ENCODE results near the gene GLRB.
A peak's percentile ranks its signal among the peaks of the same experiment; 100 is the strongest.
"Not testable (repeated sequence)": the region's sequence is repeated elsewhere in the genome, so short reads cannot be mapped to it uniquely, and the experiment has no call there.

GLRB gene

GRCh38 chr4:157095716-157096115 lies 19.8 kb downstream of the GLRB start:
- no peak for TF ChIP-seq POLR2A (IDR thresholded peaks at IDR 0.05; ENCODE audit: low read length)
- TF ChIP-seq GATA1 (IDR thresholded peaks at IDR 0.05; ENCODE audit: low read depth, low read length): no peak
- DNase-seq: no peak

DNA sequence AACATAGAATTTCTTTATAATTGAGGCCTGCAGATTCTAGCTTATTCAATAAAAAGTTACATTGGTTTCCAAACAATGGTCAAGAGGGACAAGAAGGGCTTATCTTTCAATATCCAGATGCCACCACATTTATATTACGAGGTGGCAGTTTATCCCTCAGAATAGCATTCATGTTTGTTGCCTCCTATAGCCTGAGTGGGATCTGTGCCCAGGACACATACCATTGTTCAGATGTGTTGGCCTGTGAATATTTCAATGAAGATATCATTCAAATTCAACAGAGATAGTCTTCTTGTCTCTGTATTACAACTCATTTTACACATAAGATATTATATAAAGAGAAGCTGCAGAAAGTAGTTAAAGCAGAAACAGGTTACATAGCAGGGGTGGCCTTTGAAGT lies 20.5 kb downstream of the GLRB start:
- TF ChIP-seq POLR2A (IDR thresholded peaks at IDR 0.05; ENCODE audit: low read length): no peak
- no peak for TF ChIP-seq GATA1 (IDR thresholded peaks at IDR 0.05; ENCODE audit: low read depth, low read length)
- no peak for DNase-seq

GRCh38 chr4:157099506-157099905 lies 23.6 kb downstream of the GLRB start:
- DNase-seq: no peak
- no peak for TF ChIP-seq GATA1 (IDR thresholded peaks at IDR 0.05; ENCODE audit: low read depth, low read length)
- TF ChIP-seq POLR2A (IDR thresholded peaks at IDR 0.05; ENCODE audit: low read length): no peak

GRCh38 chr4:157104541-157104940 lies 28.6 kb downstream of the GLRB start:
- TF ChIP-seq GATA1 (IDR thresholded peaks at IDR 0.05; ENCODE audit: low read depth, low read length) (no peak), POLR2A (IDR thresholded peaks at IDR 0.05; ENCODE audit: low read length) (no peak)
- DNase-seq: no peak

DNA sequence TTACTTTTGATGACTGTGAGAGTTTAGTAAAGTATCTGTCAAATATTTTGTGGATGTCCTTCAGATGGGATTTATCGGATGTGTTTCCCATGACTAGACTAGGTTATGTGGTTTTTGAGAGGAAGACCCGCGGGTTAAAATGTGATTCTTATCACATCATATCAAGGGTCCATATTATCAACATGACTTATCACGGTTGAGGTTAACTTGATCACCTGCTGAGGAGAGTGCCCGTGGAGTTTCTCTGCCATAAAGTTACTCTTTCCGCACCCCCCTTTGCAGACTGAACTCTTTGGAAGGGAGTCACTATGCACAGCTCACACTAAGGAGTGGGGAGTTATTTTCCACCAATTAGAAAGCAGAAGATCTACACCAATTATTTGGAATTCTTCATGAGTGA lies 38.7 kb downstream of the GLRB start:
- TF ChIP-seq GATA1 (IDR thresholded peaks at IDR 0.05; ENCODE audit: low read depth, low read length) (no peak), POLR2A (IDR thresholded peaks at IDR 0.05; ENCODE audit: low read length) (no peak)

DNA sequence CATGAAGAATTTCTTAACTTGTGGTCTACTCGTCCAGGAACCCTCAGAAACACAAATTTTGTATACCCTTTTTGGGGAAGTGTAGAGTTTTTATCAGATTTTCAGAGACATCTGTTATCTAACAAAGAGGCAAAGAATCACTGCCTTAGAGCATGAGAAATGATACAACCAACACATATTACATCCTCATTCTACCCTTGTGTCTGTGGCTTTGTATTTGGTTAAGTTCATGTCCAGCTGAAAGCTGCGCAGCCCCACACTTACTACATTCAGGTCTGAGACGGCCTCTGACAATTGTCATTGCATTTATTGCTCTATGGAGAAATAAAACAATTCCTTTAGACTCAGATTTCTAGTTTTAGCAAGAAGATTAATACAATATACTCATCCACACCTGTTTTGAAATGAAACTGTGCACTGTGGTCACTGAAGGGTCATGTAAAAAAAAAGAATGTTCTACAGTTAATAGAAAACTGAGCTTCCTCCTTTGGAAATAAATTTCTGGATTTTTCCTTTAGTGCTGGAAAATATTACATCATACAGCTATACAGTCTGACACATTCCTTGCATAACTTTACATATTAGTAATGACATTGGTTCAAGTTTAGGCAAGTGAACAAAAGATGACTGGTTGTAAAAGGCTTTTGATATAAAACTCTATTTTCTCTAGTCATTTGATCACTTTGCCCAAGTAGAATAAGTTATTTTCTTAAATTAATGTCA lies 39.8 kb downstream of the GLRB start:
- TF ChIP-seq POLR2A (IDR thresholded peaks at IDR 0.05; ENCODE audit: low read length) (no peak), GATA1 (IDR thresholded peaks at IDR 0.05; ENCODE audit: low read depth, low read length) (no peak)
- no peak for DNase-seq

More for the DNA sequence above, 38.7 kb downstream of the GLRB start:
- DNase-seq: no peak

DNA sequence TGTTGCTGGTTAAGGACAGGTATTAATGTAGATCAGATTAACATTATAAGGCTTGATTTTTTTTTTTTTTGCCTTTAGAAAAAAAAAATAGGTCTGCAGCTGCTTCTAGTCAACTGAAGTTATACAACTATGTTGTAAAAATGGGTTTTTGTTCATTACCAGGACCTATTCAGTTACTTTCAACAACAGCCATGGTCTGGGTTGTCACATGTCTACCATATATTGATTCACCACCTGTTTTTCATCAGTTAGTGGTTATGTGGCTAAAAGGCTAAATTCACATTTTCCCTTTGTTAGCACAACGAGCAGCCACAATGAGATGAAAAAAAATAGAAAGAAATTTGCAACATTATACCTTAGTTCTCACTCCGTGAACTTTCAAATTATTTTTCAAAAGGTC lies 45.5 kb downstream of the GLRB start:
- no peak for DNase-seq

GRCh38 chr4:157127571-157127970 lies 51.6 kb downstream of the GLRB start:
- no peak for TF ChIP-seq GATA1 (IDR thresholded peaks at IDR 0.05; ENCODE audit: low read depth, low read length)
- no peak for TF ChIP-seq POLR2A (IDR thresholded peaks at IDR 0.05; ENCODE audit: low read length)
- no peak for DNase-seq

More for the DNA sequence above, 45.5 kb downstream of the GLRB start:
- TF ChIP-seq GATA1 (IDR thresholded peaks at IDR 0.05; ENCODE audit: low read depth, low read length) (no peak), POLR2A (IDR thresholded peaks at IDR 0.05; ENCODE audit: low read length) (no peak)

DNA sequence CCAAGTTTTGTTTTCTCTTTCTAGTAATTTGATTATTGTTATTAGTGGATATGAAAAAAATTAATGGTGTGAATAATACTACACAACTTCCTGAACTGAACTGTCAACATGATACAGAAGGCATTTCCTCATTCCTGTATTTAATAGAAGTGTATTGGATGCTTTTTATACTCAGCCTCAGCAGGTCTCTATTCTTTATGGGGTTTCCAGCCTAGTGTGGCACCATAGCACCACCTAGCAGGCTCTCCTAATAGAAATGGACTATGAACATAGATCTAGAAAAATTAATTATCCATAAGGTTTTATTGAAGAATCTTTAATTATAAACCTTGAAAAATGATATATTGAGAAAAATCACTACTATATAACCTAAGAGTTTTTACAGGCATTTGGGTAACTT lies 52.4 kb downstream of the GLRB start:
- peak in 1 of 2 experiments; percentile 2 for DNase-seq
- TF ChIP-seq POLR2A (IDR thresholded peaks at IDR 0.05; ENCODE audit: low read length) (no peak), GATA1 (IDR thresholded peaks at IDR 0.05; ENCODE audit: low read depth, low read length) (no peak)

DNA sequence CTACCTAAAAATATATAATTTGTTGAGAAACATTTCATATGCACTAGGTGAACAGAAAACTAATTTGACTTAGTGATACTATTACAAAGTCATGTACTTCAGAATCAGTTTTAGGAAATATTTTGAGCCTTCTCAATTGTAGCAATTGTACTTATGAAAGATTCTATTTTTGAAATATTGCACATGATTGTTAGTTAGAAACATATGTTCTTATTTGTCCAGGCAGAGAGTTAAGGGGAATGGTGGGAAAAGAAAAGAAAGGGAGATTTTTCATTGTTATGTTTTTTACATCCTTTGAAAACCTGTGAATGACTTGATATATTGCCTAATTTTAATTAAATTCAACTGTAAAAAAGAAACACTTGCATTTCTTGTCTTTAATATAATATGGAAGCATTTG lies 66.0 kb downstream of the GLRB start:
- no peak for DNase-seq
- no peak for TF ChIP-seq GATA1 (IDR thresholded peaks at IDR 0.05; ENCODE audit: low read depth, low read length)
- no peak for TF ChIP-seq POLR2A (IDR thresholded peaks at IDR 0.05; ENCODE audit: low read length)

- DNase-seq: no peak
- no peak for TF ChIP-seq GATA1 (IDR thresholded peaks at IDR 0.05; ENCODE audit: low read depth, low read length)
- TF ChIP-seq POLR2A (IDR thresholded peaks at IDR 0.05; ENCODE audit: low read length): no peak
These were observed 67.4 kb downstream of the GLRB start for GRCh38 chr4:157143369-157143768.

- no peak for DNase-seq
- TF ChIP-seq GATA1 (IDR thresholded peaks at IDR 0.05; ENCODE audit: low read depth, low read length): no peak
- no peak for TF ChIP-seq POLR2A (IDR thresholded peaks at IDR 0.05; ENCODE audit: low read length)
These were observed 75.8 kb downstream of the GLRB start for GRCh38 chr4:157151711-157152110.

DNA sequence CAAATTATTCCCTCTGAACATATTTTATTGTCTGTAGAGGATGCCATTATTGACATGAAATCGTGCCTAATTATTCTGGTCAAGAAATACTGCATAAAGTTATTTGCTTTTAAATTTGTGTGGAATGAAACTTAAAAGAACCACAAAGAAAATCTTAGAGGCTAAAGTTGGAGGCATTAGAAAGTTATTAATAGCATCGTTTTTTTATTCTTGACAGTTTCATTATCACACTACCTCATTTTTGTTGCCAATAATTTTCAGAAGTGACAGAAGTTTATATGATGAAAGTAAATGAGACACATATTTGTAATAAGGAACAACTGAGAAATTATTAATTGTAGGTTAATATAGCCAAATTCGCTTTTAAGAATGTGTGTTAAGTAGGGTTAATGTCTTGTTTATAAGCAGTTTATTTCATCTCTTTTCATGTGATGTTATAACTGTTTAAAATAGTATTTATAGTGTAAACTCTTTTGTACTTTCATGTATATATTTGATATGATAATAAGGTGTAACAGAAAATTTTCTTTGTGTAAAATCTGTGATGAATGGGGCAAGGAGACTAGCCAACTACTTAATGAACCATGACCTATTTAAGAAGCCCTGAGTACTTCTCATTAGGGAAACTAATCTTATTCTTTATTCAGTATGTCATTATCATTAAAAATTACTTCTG lies 90.1 kb downstream of the GLRB start:
- DNase-seq: no peak
- no peak for TF ChIP-seq GATA1 (IDR thresholded peaks at IDR 0.05; ENCODE audit: low read depth, low read length)
- TF ChIP-seq POLR2A (IDR thresholded peaks at IDR 0.05; ENCODE audit: low read length): no peak

- DNase-seq: no peak
- TF ChIP-seq GATA1 (IDR thresholded peaks at IDR 0.05; ENCODE audit: low read depth, low read length) (no peak), POLR2A (IDR thresholded peaks at IDR 0.05; ENCODE audit: low read length) (no peak)
These were observed 94.4 kb downstream of the GLRB start for GRCh38 chr4:157170321-157170720.

DNA sequence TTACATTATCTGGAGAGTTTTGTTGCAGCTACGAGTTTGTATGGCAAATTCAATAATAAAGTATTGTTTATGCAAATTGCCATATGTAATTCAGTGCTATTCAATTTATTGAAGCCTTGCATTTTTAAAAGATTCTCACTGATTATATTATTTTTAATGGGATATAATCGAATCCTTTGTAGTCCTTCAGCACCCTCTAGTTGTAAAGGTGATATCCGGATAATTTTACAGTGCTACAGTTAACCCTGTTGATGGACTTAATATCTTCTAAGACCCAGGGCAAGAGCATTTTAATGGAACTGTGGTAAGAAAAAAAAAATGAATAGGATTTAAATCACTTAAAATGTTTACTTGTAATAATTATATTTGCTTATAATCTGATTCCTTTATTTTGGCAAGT lies 96.1 kb downstream of the GLRB start:
- no peak for DNase-seq

GRCh38 chr4:157180268-157180667 lies 104.3 kb downstream of the GLRB start:
- DNase-seq: not testable (repeated sequence)

More for the DNA sequence above, 96.1 kb downstream of the GLRB start:
- TF ChIP-seq POLR2A (IDR thresholded peaks at IDR 0.05; ENCODE audit: low read length): no peak
- TF ChIP-seq GATA1 (IDR thresholded peaks at IDR 0.05; ENCODE audit: low read depth, low read length): no peak
